Upper lobe of left lung (tissue), 6 donors: ENCODE measurements around the gene PLXND1. TPM values are rescaled to one million over a fixed set of nuclear protein-coding genes. Genes with fewer than 3 reads are reported as not detected.
A peak's percentile ranks its signal among the peaks of the same experiment; 100 is the strongest.

Experiments
- ATAC-seq, 2 donors: fragments of 200-7000 bp; cut with Tn5 transposase; one replicate each; pipeline ENCODE4 v1.9.1; 2022; ENCODE audit warnings: mild to moderate bottlenecking in 2 of 2, moderate library complexity in 2 of 2; ENCODE audit not compliant: low FRiP score in 2 of 2
- DNase-seq, 2 donors: peaks; one replicate each; pipeline ENCODE4 v3.0.0-alpha.2; 2019 to 2020
- H3K27ac ChIP-seq, 4 donors: fragments of 200-600 bp; sonication (generic); one replicate each; pipeline ENCODE4 v1.5.1; 2016 to 2019
- H3K27me3 ChIP-seq, 4 donors: fragments of 200-600 bp; sonication (generic); one replicate each; pipeline ENCODE4 v1.5.1; 2017 to 2019
- H3K36me3 ChIP-seq, 4 donors: fragments of 200-600 bp; sonication (generic); one replicate each; pipeline ENCODE4 v1.5.1; 2016 to 2019
- H3K4me1 ChIP-seq, 4 donors: fragments of 200-600 bp; sonication (generic); one replicate each; pipeline ENCODE4 v1.5.1; 2018 to 2019
- H3K4me3 ChIP-seq, 4 donors: fragments of 200-600 bp; sonication (generic); one replicate each; pipeline ENCODE4 v1.5.1; 2017 to 2019; ENCODE audit warnings: mild to moderate bottlenecking in 2 of 4, moderate library complexity in 1 of 4
- H3K9me3 ChIP-seq, 4 donors: fragments of 200-600 bp; sonication (generic); one replicate each; pipeline ENCODE4 v1.5.1; 2018 to 2019
- CTCF ChIP-seq, 6 experiments: fragments of 450-650 bp in 4 of 6; fragments of 200-600 bp in 2 of 6; sonication (generic) in 2 of 6; IDR thresholded peaks; one replicate each; pipeline ENCODE4 v1.5.1; 2016 to 2019; ENCODE audit warnings: antibody characterized with exemption in 6 of 6
- EP300 ChIP-seq, 4 donors: sonication (generic); formaldehyde crosslinking; IDR thresholded peaks; one replicate each; pipeline ENCODE4 v1.5.1; 2017; ENCODE audit warnings: antibody characterized with exemption in 4 of 4, control low read depth in 2 of 4
- POLR2A ChIP-seq, 4 donors: fragments of 450-650 bp; IDR thresholded peaks; one replicate each; pipeline ENCODE4 v1.5.1; 2016 to 2017; ENCODE audit warnings: antibody characterized with exemption in 4 of 4, mild to moderate bottlenecking in 2 of 4
- POLR2AphosphoS5 ChIP-seq, 2 donors: sonication (generic); formaldehyde crosslinking; IDR thresholded peaks; one replicate each; pipeline ENCODE4 v1.5.1; 2017; ENCODE audit warnings: antibody characterized with exemption in 2 of 2
- WGBS, 2 donors: methylation state at CpG; one replicate each; pipeline ENCODE4 v1.1.5; 2017 to 2018; 5-methylcytosine and 5-hydroxymethylcytosine counted together
- total RNA-seq, 6 donors: library from RNA; depleted of rRNA in 4 of 6; stranded (reverse); fragments of >200 nt in 4 of 6; gene quantifications; one replicate each; pipeline versions ENCODE4 v1.1.0 to v1.2.1, GENCODE V29; 2016 to 2021
- donor health status: DM: no; HTN: no; CAD: no; lungs with moderate emphysema.
- donor health status: DM: no; HTN: yes; CAD: no; lungs with severe emphysema.

Gene PLXND1
- total RNA-seq, 6 donors from 2014 or later: 95.3 to 607 (median 227) TPM

GRCh38 chr3:129651435-129652202, 45.1 kb upstream of the PLXND1 start:
- TF ChIP-seq EP300 (IDR thresholded peaks at IDR 0.05) (no peak), POLR2AphosphoS5 (IDR thresholded peaks at IDR 0.05) (no peak), POLR2A (IDR thresholded peaks at IDR 0.05) (no peak), CTCF (IDR thresholded peaks at IDR 0.05) (no peak)
- WGBS, 2 donors: 86 to 87% methylated on average over 7 to 8 of the region's 8 CpGs
- no peak overlapping the region for H3K27ac ChIP-seq
- DNase-seq: no peak
- H3K27me3 ChIP-seq: no peaks in the 10 kb centered on the region
- peaks cover 10 to 26% (median 13%) of the 10 kb centered on the region in 4 donors for H3K4me1 ChIP-seq
- ATAC-seq: no peak
- no peak overlapping the region for H3K4me3 ChIP-seq
- H3K36me3 ChIP-seq: peaks cover 0 to 9% (median 1%) of the 10 kb centered on the region in 4 donors
- H3K9me3 ChIP-seq: no peaks in the 10 kb centered on the region

- no peak overlapping the region for H3K4me3 ChIP-seq
- WGBS, 2 donors: 29% methylated on average over 7 of the region's 7 CpGs
- peak; percentile 74 to 87 for ATAC-seq
- peak in 1 of 2 donors; percentile 78 for DNase-seq
- no peak overlapping the region for H3K27ac ChIP-seq
- peaks cover 0 to 9% (median 1%) of the 10 kb centered on the region in 4 donors for H3K36me3 ChIP-seq
- H3K9me3 ChIP-seq: no peaks in the 10 kb centered on the region
- no peaks in the 10 kb centered on the region for H3K27me3 ChIP-seq
- H3K4me1 ChIP-seq: peaks cover 8 to 26% (median 13%) of the 10 kb centered on the region in 4 donors
- TF ChIP-seq POLR2A (IDR thresholded peaks at IDR 0.05) (no peak), CTCF (IDR thresholded peaks at IDR 0.05) (peak; percentile 45 to 76 (median 66)), EP300 (IDR thresholded peaks at IDR 0.05) (no peak), POLR2AphosphoS5 (IDR thresholded peaks at IDR 0.05) (no peak)
These were observed 43.9 kb upstream of the PLXND1 start for GRCh38 chr3:129650256-129650872.

- no peak overlapping the region for H3K4me3 ChIP-seq
- ATAC-seq (no peak), DNase-seq (no peak)
- peaks cover 8 to 26% (median 14%) of the 10 kb centered on the region in 4 donors for H3K4me1 ChIP-seq
- H3K36me3 ChIP-seq: peaks cover 0 to 2% (median 0%) of the 10 kb centered on the region in 4 donors
- no peaks in the 10 kb centered on the region for H3K9me3 ChIP-seq
- TF ChIP-seq EP300 (IDR thresholded peaks at IDR 0.05) (no peak), POLR2AphosphoS5 (IDR thresholded peaks at IDR 0.05) (no peak), CTCF (IDR thresholded peaks at IDR 0.05) (no peak), POLR2A (IDR thresholded peaks at IDR 0.05) (no peak)
- WGBS, 2 donors: 69 to 78% methylated on average over 3 of the region's 3 CpGs
- H3K27ac ChIP-seq: peak overlapping the region in 1 of 4 donors; percentile 30
- no peaks in the 10 kb centered on the region for H3K27me3 ChIP-seq
These were observed 41.9 kb upstream of the PLXND1 start for GRCh38 chr3:129648391-129648790.

GRCh38 chr3:129645286-129645685, 38.8 kb upstream of the PLXND1 start:
- 29 to 44% methylated on average over 5 of the region's 5 CpGs for WGBS, 2 donors
- no peaks in the 10 kb centered on the region for H3K36me3 ChIP-seq
- no peaks in the 10 kb centered on the region for H3K27me3 ChIP-seq
- H3K27ac ChIP-seq: peak overlapping the region in 2 of 4 donors; percentile 44 to 62
- DNase-seq: no peak
- H3K4me3 ChIP-seq: no peak overlapping the region
- no peak for TF ChIP-seq CTCF (IDR thresholded peaks at IDR 0.05)
- TF ChIP-seq EP300 (IDR thresholded peaks at IDR 0.05): no peak
- no peak for TF ChIP-seq POLR2A (IDR thresholded peaks at IDR 0.05)
- ATAC-seq: peak in 1 of 2 donors; percentile 42
- H3K9me3 ChIP-seq: no peaks in the 10 kb centered on the region
- peaks cover 0 to 8% (median 4%) of the 10 kb centered on the region in 4 donors for H3K4me1 ChIP-seq
